ENCODE data around the gene NT5C3B.

DNA sequence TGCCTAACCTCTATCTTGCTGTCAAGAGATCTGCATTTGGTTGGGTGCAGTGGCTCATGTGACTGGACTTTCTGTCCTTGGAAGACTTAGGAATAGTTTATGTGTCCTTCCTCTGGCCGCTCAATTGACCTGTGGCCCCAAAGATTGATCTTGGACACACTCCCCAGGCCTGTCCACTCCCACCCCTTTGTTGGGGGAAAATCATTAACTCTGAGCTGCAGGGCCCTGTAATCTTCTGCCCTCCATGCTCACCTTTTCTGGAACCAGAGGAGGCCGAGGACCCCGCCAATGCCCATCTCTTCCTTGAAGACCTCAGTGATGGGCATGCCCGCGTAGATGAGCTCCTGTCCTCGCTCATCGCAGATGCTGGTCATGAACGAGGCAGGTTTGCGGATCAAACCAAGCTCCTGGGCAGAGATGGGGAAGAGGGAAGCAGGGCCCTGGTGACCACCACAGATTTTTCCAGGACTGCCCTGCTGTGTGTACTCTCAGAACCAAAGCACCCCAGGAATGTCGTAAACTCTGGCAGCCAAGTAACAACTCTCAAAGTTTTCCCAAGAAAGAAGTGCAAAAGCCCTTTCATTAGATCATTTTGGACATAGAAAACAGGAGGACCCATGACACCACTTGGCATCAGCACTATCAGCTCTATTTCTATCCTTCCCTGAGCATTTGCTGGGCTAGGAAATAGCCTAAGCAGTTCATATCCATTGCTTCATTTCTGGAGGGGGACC is 37.7 kb upstream of the NT5C3B start:
- TF ChIP-seq EZH2 (IDR thresholded peaks at IDR 0.05; ENCODE audit: borderline replicate concordance) = no peak
- TF ChIP-seq, protein P1, sequence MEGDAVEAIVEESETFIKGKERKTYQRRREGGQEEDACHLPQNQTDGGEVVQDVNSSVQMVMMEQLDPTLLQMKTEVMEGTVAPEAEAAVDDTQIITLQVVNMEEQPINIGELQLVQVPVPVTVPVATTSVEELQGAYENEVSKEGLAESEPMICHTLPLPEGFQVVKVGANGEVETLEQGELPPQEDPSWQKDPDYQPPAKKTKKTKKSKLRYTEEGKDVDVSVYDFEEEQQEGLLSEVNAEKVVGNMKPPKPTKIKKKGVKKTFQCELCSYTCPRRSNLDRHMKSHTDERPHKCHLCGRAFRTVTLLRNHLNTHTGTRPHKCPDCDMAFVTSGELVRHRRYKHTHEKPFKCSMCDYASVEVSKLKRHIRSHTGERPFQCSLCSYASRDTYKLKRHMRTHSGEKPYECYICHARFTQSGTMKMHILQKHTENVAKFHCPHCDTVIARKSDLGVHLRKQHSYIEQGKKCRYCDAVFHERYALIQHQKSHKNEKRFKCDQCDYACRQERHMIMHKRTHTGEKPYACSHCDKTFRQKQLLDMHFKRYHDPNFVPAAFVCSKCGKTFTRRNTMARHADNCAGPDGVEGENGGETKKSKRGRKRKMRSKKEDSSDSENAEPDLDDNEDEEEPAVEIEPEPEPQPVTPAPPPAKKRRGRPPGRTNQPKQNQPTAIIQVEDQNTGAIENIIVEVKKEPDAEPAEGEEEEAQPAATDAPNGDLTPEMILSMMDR (IDR thresholded peaks at IDR 0.05; ENCODE audit: poor library complexity) = no peak
